ENCODE results near the gene SPSB1.

SPSB1 gene

GRCh38 chr1:9253453-9254105 lies 39.1 kb upstream of the SPSB1 start:
- TF ChIP-seq USF1 (IDR thresholded peaks at IDR 0.05) (no peak), EGR1 (IDR thresholded peaks at IDR 0.05) (no peak), EP300 (IDR thresholded peaks at IDR 0.05; ENCODE audit: borderline replicate concordance) (no peak), TEAD4 (IDR thresholded peaks at IDR 0.05) (no peak), RAD21 (IDR thresholded peaks at IDR 0.05; ENCODE audit: low read depth) (no peak), ZBTB7A (IDR thresholded peaks at IDR 0.05; ENCODE audit: low read depth) (no peak), NFIC (IDR thresholded peaks at IDR 0.05) (no peak), FOXM1 (IDR thresholded peaks at IDR 0.05; ENCODE audit: borderline replicate concordance, low read depth) (no peak), TCF12 (IDR thresholded peaks at IDR 0.05; ENCODE audit: low read depth) (no peak), MAX (IDR thresholded peaks at IDR 0.05) (no peak), YY1 (IDR thresholded peaks at IDR 0.05; ENCODE audit: low read depth) (no peak), TAF1 (IDR thresholded peaks at IDR 0.05; ENCODE audit: low read depth) (no peak)

- TF ChIP-seq ZBTB7A (IDR thresholded peaks at IDR 0.05; ENCODE audit: low read depth) = no peak
- no peak for TF ChIP-seq EP300 (IDR thresholded peaks at IDR 0.05; ENCODE audit: borderline replicate concordance)
- TF ChIP-seq REST (IDR thresholded peaks at IDR 0.05; ENCODE audit: low read depth) = no peak
- TF ChIP-seq CREB1 (IDR thresholded peaks at IDR 0.05; ENCODE audit: low read depth) = no peak
- TF ChIP-seq TCF12 (IDR thresholded peaks at IDR 0.05; ENCODE audit: low read depth) = no peak
- TF ChIP-seq YY1 (IDR thresholded peaks at IDR 0.05; ENCODE audit: low read depth) = no peak
- no peak for TF ChIP-seq TAF1 (IDR thresholded peaks at IDR 0.05; ENCODE audit: low read depth)
- TF ChIP-seq RAD21 (IDR thresholded peaks at IDR 0.05; ENCODE audit: low read depth) = no peak
- no peak for TF ChIP-seq TEAD4 (IDR thresholded peaks at IDR 0.05)
- TF ChIP-seq FOXM1 (IDR thresholded peaks at IDR 0.05; ENCODE audit: borderline replicate concordance, low read depth) = no peak
- TF ChIP-seq NFIC (IDR thresholded peaks at IDR 0.05) = no peak
- no peak for TF ChIP-seq EGR1 (IDR thresholded peaks at IDR 0.05)
- no peak for TF ChIP-seq USF1 (IDR thresholded peaks at IDR 0.05)
- no peak for TF ChIP-seq MAX (IDR thresholded peaks at IDR 0.05)
Observed at GRCh38 chr1:9256332-9256731, 36.4 kb upstream of the SPSB1 start.

GRCh38 chr1:9257851-9258250 lies 34.8 kb upstream of the SPSB1 start:
- no peak for TF ChIP-seq FOXM1 (IDR thresholded peaks at IDR 0.05; ENCODE audit: borderline replicate concordance, low read depth)
- no peak for TF ChIP-seq ZBTB7A (IDR thresholded peaks at IDR 0.05; ENCODE audit: low read depth)
- no peak for TF ChIP-seq TAF1 (IDR thresholded peaks at IDR 0.05; ENCODE audit: low read depth)
- TF ChIP-seq TCF12 (IDR thresholded peaks at IDR 0.05; ENCODE audit: low read depth) = no peak
- TF ChIP-seq NFIC (IDR thresholded peaks at IDR 0.05) = no peak
- TF ChIP-seq TEAD4 (IDR thresholded peaks at IDR 0.05) = no peak
- no peak for TF ChIP-seq YY1 (IDR thresholded peaks at IDR 0.05; ENCODE audit: low read depth)
- no peak for TF ChIP-seq REST (IDR thresholded peaks at IDR 0.05; ENCODE audit: low read depth)
- no peak for TF ChIP-seq USF1 (IDR thresholded peaks at IDR 0.05)
- TF ChIP-seq EGR1 (IDR thresholded peaks at IDR 0.05) = no peak
- no peak for TF ChIP-seq MAX (IDR thresholded peaks at IDR 0.05)
- TF ChIP-seq EP300 (IDR thresholded peaks at IDR 0.05; ENCODE audit: borderline replicate concordance) = no peak
- no peak for TF ChIP-seq CEBPB (IDR thresholded peaks at IDR 0.05)
- no peak for TF ChIP-seq CREB1 (IDR thresholded peaks at IDR 0.05; ENCODE audit: low read depth)
- no peak for TF ChIP-seq RAD21 (IDR thresholded peaks at IDR 0.05; ENCODE audit: low read depth)

GRCh38 chr1:9258629-9259028 lies 34.1 kb upstream of the SPSB1 start:
- no peak for TF ChIP-seq CREB1 (IDR thresholded peaks at IDR 0.05; ENCODE audit: low read depth)
- no peak for TF ChIP-seq TEAD4 (IDR thresholded peaks at IDR 0.05)
- no peak for TF ChIP-seq EGR1 (IDR thresholded peaks at IDR 0.05)
- TF ChIP-seq NFIC (IDR thresholded peaks at IDR 0.05) = no peak
- no peak for TF ChIP-seq CEBPB (IDR thresholded peaks at IDR 0.05)
- no peak for TF ChIP-seq FOXM1 (IDR thresholded peaks at IDR 0.05; ENCODE audit: borderline replicate concordance, low read depth)
- TF ChIP-seq MAX (IDR thresholded peaks at IDR 0.05) = no peak
